IMR-90 (cell line): Measurements from ENCODE around the gene CFAP61. TPM values are rescaled to one million over a fixed set of nuclear protein-coding genes. Genes with fewer than 3 reads are reported as not detected.

Experiments
- ATAC-seq: fragments of 200-7000 bp; cut with Tn5 transposase; 2 replicates; pipeline ENCODE4 v1.9.1; 2020; ENCODE audit warnings: low read depth, mild to moderate bottlenecking, moderate library complexity
- BruUV-seq: library from RNA; stranded (reverse); fragments of 400-500 nt; replicated peaks from 2 replicates; lab custom pipeline; 2021; lab: Mats Ljungman, UMichigan
- CTCF ChIA-PET: fragments of 300-600 bp; formaldehyde crosslinking; extraction: SDS; loops from one replicate; lab custom pipeline; 2021; ENCODE audit warnings: antibody characterized with exemption; lab: Yijun Ruan, JAX
- POLR2A ChIA-PET: fragments of 300-600 bp; sonication (Branson Sonifier 250); formaldehyde crosslinking; loops from one replicate; lab custom pipeline; 2022; ENCODE audit warnings: antibody characterized with exemption; ENCODE audit not compliant: unreplicated experiment; lab: Charles Lee
- DNase-seq: peaks from one replicate; pipeline ENCODE4 v3.0.0; 2013
- H2AFZ ChIP-seq: replicated peaks from 2 replicates; pipeline ENCODE3; 2013; ENCODE audit warnings: low read length, mild to moderate bottlenecking; ENCODE audit not compliant: poor library complexity
- H2AK5ac ChIP-seq: 2 replicates; pipeline ENCODE4 v1.6.1; 2013; ENCODE audit warnings: low read depth, low read length, inconsistent platforms
- H2AK9ac ChIP-seq: replicated peaks from 2 replicates; pipeline ENCODE3; 2013; ENCODE audit warnings: mild to moderate bottlenecking, low read depth, low read length, moderate library complexity; ENCODE audit not compliant: poor library complexity
- H2BK120ac ChIP-seq: 2 replicates; pipeline ENCODE4 v1.6.1; 2013; ENCODE audit warnings: low read depth, low read length, inconsistent platforms
- H2BK15ac ChIP-seq: 3 replicates; pipeline ENCODE4 v1.6.1; 2013; ENCODE audit warnings: low read depth, low read length, inconsistent platforms
- H2BK20ac ChIP-seq: 2 replicates; pipeline ENCODE4 v1.6.1; 2013; ENCODE audit warnings: low read depth, mild to moderate bottlenecking, inconsistent platforms, low read length, moderate library complexity
- H2BK5ac ChIP-seq: 2 replicates; pipeline ENCODE4 v1.6.1; 2013; ENCODE audit warnings: mild to moderate bottlenecking, low read depth, low read length, inconsistent platforms; ENCODE audit not compliant: poor library complexity, severe bottlenecking
- H3K14ac ChIP-seq: replicated peaks from 2 replicates; pipeline ENCODE4 v1.6.1; 2013; ENCODE audit warnings: low read depth, low read length, inconsistent platforms
- H3K18ac ChIP-seq: 2 replicates; pipeline ENCODE4 v1.6.1; 2013; ENCODE audit warnings: low read depth, low read length, control low read depth
- H3K23ac ChIP-seq: 2 replicates; pipeline ENCODE4 v1.6.1; 2013; ENCODE audit warnings: low read depth, low read length, inconsistent platforms
- H3K27ac ChIP-seq: 2 replicates; pipeline ENCODE4 v1.5.1; 2013; ENCODE audit warnings: mild to moderate bottlenecking, control low read depth, low read length; ENCODE audit not compliant: insufficient read depth
- H3K27me3 ChIP-seq: 2 replicates; pipeline ENCODE4 v1.6.1; 2013; ENCODE audit warnings: low read length; ENCODE audit not compliant: control insufficient read depth, insufficient read depth
- H3K36me3 ChIP-seq: 2 replicates; pipeline ENCODE4 v1.6.1; 2013; ENCODE audit warnings: low read length, mixed read lengths; ENCODE audit not compliant: control insufficient read depth, insufficient read depth
- H3K4ac ChIP-seq: 2 replicates; pipeline ENCODE4 v1.6.1; 2013; ENCODE audit warnings: low read depth, low read length, inconsistent platforms
- H3K4me1 ChIP-seq: 2 replicates; pipeline ENCODE4 v1.6.1; 2013; ENCODE audit warnings: low read length, mixed read lengths; ENCODE audit not compliant: control insufficient read depth, insufficient read depth
- H3K4me2 ChIP-seq: 2 replicates; pipeline ENCODE4 v1.6.1; 2013; ENCODE audit warnings: low read depth, mild to moderate bottlenecking, control low read depth, low read length, moderate library complexity
- H3K4me3 ChIP-seq: 2 replicates; pipeline ENCODE4 v1.5.1; 2013; ENCODE audit warnings: low read depth, mild to moderate bottlenecking, control low read depth, low read length, moderate library complexity; ENCODE audit not compliant: insufficient read depth
- H3K56ac ChIP-seq: 2 replicates; pipeline ENCODE4 v1.6.1; 2013; ENCODE audit warnings: low read length, inconsistent platforms; ENCODE audit not compliant: insufficient read depth; ENCODE audit errors: extremely low read depth
- H3K79me1 ChIP-seq, 2 experiments: 2 replicates each; pipeline ENCODE4 v1.6.1; 2013; ENCODE audit warnings: low read length in 2 of 2, inconsistent platforms in 1 of 2, low read depth in 1 of 2
- H3K9ac ChIP-seq: 2 replicates; pipeline ENCODE4 v1.6.1; 2013; ENCODE audit warnings: low read depth, low read length, control low read depth
- H3K9me1 ChIP-seq: 2 replicates; pipeline ENCODE4 v1.6.1; 2013; ENCODE audit warnings: low read length, inconsistent platforms; ENCODE audit not compliant: insufficient read depth
- H3K9me3 ChIP-seq: 2 replicates; pipeline ENCODE4 v1.6.1; 2013; ENCODE audit warnings: low read length; ENCODE audit not compliant: control insufficient read depth, insufficient read depth
- H4K20me1 ChIP-seq: 2 replicates; pipeline ENCODE4 v1.6.1; 2013; ENCODE audit warnings: low read length, inconsistent platforms; ENCODE audit not compliant: insufficient read depth
- H4K5ac ChIP-seq: 2 replicates; pipeline ENCODE4 v1.6.1; 2013; ENCODE audit warnings: mild to moderate bottlenecking, low read depth, low read length, control low read depth
- H4K8ac ChIP-seq, 2 experiments: 2 replicates each; pipeline ENCODE4 v1.6.1; 2013; ENCODE audit warnings: low read depth in 2 of 2, low read length in 2 of 2, control low read depth in 1 of 2, inconsistent platforms in 1 of 2
- H4K91ac ChIP-seq: 2 replicates; pipeline ENCODE4 v1.6.1; 2013; ENCODE audit warnings: low read depth, low read length, inconsistent platforms; ENCODE audit not compliant: insufficient read depth
- BHLHE40 ChIP-seq: fragments of 150-350 bp; IDR thresholded peaks from 2 replicates; pipeline ENCODE4 v1.6.1; 2016; ENCODE audit warnings: mild to moderate bottlenecking, low read depth, low read length
- ELK1 ChIP-seq: fragments of 150-350 bp; IDR thresholded peaks from 2 replicates; pipeline ENCODE4 v1.6.1; 2016; ENCODE audit warnings: low read depth, mild to moderate bottlenecking, low read length, moderate library complexity, borderline replicate concordance
- MAFK ChIP-seq: IDR thresholded peaks from 2 replicates; pipeline ENCODE4 v1.6.1; 2012; ENCODE audit warnings: low read depth, low read length, improper control_type of control experiment
- MAZ ChIP-seq: IDR thresholded peaks from 2 replicates; pipeline ENCODE4 v1.6.1; 2012; ENCODE audit warnings: low read depth, mild to moderate bottlenecking, low read length, improper control_type of control experiment, moderate library complexity, borderline replicate concordance
- POLR2A ChIP-seq: IDR thresholded peaks from 2 replicates; pipeline ENCODE4 v1.6.1; 2012; ENCODE audit warnings: mild to moderate bottlenecking, low read depth, low read length
- SMC3 ChIP-seq: fragments of 150-350 bp; IDR thresholded peaks from 2 replicates; pipeline ENCODE4 v1.6.1; 2016; ENCODE audit warnings: low read depth, mild to moderate bottlenecking, antibody characterized with exemption, low read length, moderate library complexity
- USF2 ChIP-seq: fragments of 150-350 bp; IDR thresholded peaks from 2 replicates; pipeline ENCODE4 v1.6.1; 2017; ENCODE audit warnings: mild to moderate bottlenecking, antibody characterized with exemption, low read length, low read depth
- WGBS, 2 experiments: methylation state at CpG; one replicate each; pipeline versions ENCODE4 v1.1.5 to v1.1.7; 2013; ENCODE audit warnings: missing lambda C conversion rate in 2 of 2; ENCODE audit not compliant: insufficient read length in 1 of 2; ENCODE audit errors: extremely low coverage in 2 of 2; 5-methylcytosine and 5-hydroxymethylcytosine counted together
- dilution Hi-C: fragments of 300-500 bp; cut with HindIII; formaldehyde crosslinking; loops from one replicate; pipeline ENCODE4 v1.14.3; 2018; ENCODE audit warnings: low sequenced_read_pairs; ENCODE audit not compliant: unreplicated experiment
- in situ Hi-C: fragments of 300-500 bp; cut with MboI; formaldehyde crosslinking; loops from 3 replicates; pipeline ENCODE4 v1.14.3; 2019; ENCODE audit warnings: low sequenced_read_pairs, inconsistent platforms, mixed read lengths
- intact Hi-C: fragments of 100-400 bp; cut with micrococcal nuclease; formaldehyde crosslinking; loops from 2 replicates; pipeline ENCODE4 v1.10.0; 2022
- polyA plus RNA-seq, 3 experiments: library from polyadenylated mRNA; depleted of rRNA; stranded (reverse); fragments of >200 nt; gene quantifications; 2 replicates each; pipeline ENCODE4 v1.2.3, GENCODE V29; 2012; ENCODE audit warnings: low replicate concordance in 1 of 3
- total RNA-seq: library from RNA; depleted of rRNA; stranded (reverse); fragments of >200 nt; gene quantifications from 2 replicates; pipeline ENCODE4 v1.2.3, GENCODE V29; 2012

Gene CFAP61
- total and polyA plus RNA-seq, 2 of the 4 experiments (the other 2 are of a cell fraction), result 0.07 TPM; not detected in 1

GRCh38 chr20:20181322-20181721 is 129.0 kb downstream of the CFAP61 start:
- no peak overlapping the region for H2BK15ac ChIP-seq
- H3K79me1 ChIP-seq, result no peaks in the 10 kb centered on the region
- no peak overlapping the region for H3K4me2 ChIP-seq
- H3K27me3 ChIP-seq, result no peaks in the 10 kb centered on the region
- H3K4me1 ChIP-seq, result no peaks in the 10 kb centered on the region
- no peaks in the 10 kb centered on the region for H3K36me3 ChIP-seq
- H2BK20ac ChIP-seq, result no peak overlapping the region
- WGBS, 2 experiments, result no CpG with 5 or more reads among the region's 3 CpGs
- no peak overlapping the region for H3K23ac ChIP-seq
- DNase-seq (no peak), ATAC-seq (no peak)
- dilution Hi-C loops, result no loop called here
- H3K56ac ChIP-seq, result no peak overlapping the region
- H3K27ac ChIP-seq, result no peak overlapping the region
- H2AK9ac ChIP-seq, result no peak overlapping the region
- TF ChIP-seq MAZ, result no peak
- TF ChIP-seq SMC3, result no peak
- TF ChIP-seq MAFK, result no peak
- no peak for TF ChIP-seq ELK1
- TF ChIP-seq BHLHE40, result no peak
- no peak for TF ChIP-seq POLR2A
- TF ChIP-seq USF2, result no peak
- intact Hi-C loops, result no loop called here
- H2AK5ac ChIP-seq, result no peak overlapping the region
- H4K20me1 ChIP-seq, result no peaks in the 10 kb centered on the region
- H2AFZ ChIP-seq, result no peak overlapping the region
- no peak overlapping the region for H3K18ac ChIP-seq
- ChIA-PET POLR2A (no interaction called here), CTCF (no interaction called here)
- H3K4ac ChIP-seq, result no peak overlapping the region
- H3K9me1 ChIP-seq, result no peaks in the 10 kb centered on the region
- H3K14ac ChIP-seq, result no peak overlapping the region
- no peak overlapping the region for H2BK5ac ChIP-seq
- no TSS peak for BruUV-seq
- H4K8ac ChIP-seq, result no peak overlapping the region
- H4K91ac ChIP-seq, result no peak overlapping the region
- H3K9me3 ChIP-seq, result no peaks in the 10 kb centered on the region
- in situ Hi-C loops, result no loop called here
- no peak overlapping the region for H3K4me3 ChIP-seq
- H3K9ac ChIP-seq, result no peak overlapping the region
- no peak overlapping the region for H4K5ac ChIP-seq
- no peak overlapping the region for H2BK120ac ChIP-seq
